ENCODE measurements around the gene CDK5RAP1.
"Not testable (repeated sequence)": the region's sequence is repeated elsewhere in the genome, so short reads cannot be mapped to it uniquely, and the experiment has no call there.

The CDK5RAP1 gene

GRCh38 chr20:33419140-33419974 is 18.0 kb upstream of the CDK5RAP1 start:
- no peak for DNase-seq

GRCh38 chr20:33418033-33418432 is 16.7 kb upstream of the CDK5RAP1 start:
- no peak for DNase-seq

- no peak for DNase-seq
These were observed 14.6 kb upstream of the CDK5RAP1 start for GRCh38 chr20:33415948-33416347.

GRCh38 chr20:33412484-33412838 is 11.1 kb upstream of the CDK5RAP1 start:
- DNase-seq, result no peak

- DNase-seq, result no peak
These were observed 10.6 kb upstream of the CDK5RAP1 start for GRCh38 chr20:33411711-33412483.

GRCh38 chr20:33411242-33411641 is 9.9 kb upstream of the CDK5RAP1 start:
- no peak for DNase-seq

- DNase-seq, result no peak
These were observed 8.9 kb upstream of the CDK5RAP1 start for GRCh38 chr20:33410081-33410742.

- DNase-seq, result no peak
These were observed 7.7 kb upstream of the CDK5RAP1 start for GRCh38 chr20:33408716-33409654.

GRCh38 chr20:33408313-33408712 is 7.0 kb upstream of the CDK5RAP1 start:
- no peak for DNase-seq

GRCh38 chr20:33407796-33408195 is 6.5 kb upstream of the CDK5RAP1 start:
- DNase-seq, result no peak

GRCh38 chr20:33407251-33407650 is 5.9 kb upstream of the CDK5RAP1 start:
- DNase-seq, result peak; percentile 10 to 12

GRCh38 chr20:33404281-33404680 is 3.0 kb upstream of the CDK5RAP1 start:
- DNase-seq, result no peak

GRCh38 chr20:33401921-33402369 is 626 bp upstream of the CDK5RAP1 start:
- peak in 1 of 2 experiments; percentile 21 for DNase-seq

- DNase-seq, result no peak
These were observed 521 bp downstream of the CDK5RAP1 start for GRCh38 chr20:33400812-33401183.

GRCh38 chr20:33399924-33400323 is 1.4 kb downstream of the CDK5RAP1 start:
- peak; percentile 8 to 60 for DNase-seq

- DNase-seq, result no peak
These were observed 6.6 kb downstream of the CDK5RAP1 start for GRCh38 chr20:33394718-33395117.

GRCh38 chr20:33393609-33394008 is 7.7 kb downstream of the CDK5RAP1 start:
- DNase-seq, result no peak

GRCh38 chr20:33391722-33392415 is 9.4 kb downstream of the CDK5RAP1 start:
- DNase-seq, result no peak

GRCh38 chr20:33389326-33389725 is 12.0 kb downstream of the CDK5RAP1 start:
- not testable (repeated sequence) for DNase-seq

GRCh38 chr20:33388268-33388667 is 13.1 kb downstream of the CDK5RAP1 start:
- no peak for DNase-seq

- DNase-seq, result no peak
These were observed 14.1 kb downstream of the CDK5RAP1 start for GRCh38 chr20:33387177-33387576.

GRCh38 chr20:33386673-33387072 is 14.6 kb downstream of the CDK5RAP1 start:
- DNase-seq, result no peak

All from AML-193 (cell line).